Measurements from ENCODE around the gene PPIG. TPM values are rescaled to one million over a fixed set of nuclear protein-coding genes. Genes with fewer than 3 reads are reported as not detected.

PPIG gene
- total RNA-seq, 3 donors from 2014 or later: 45.8 to 66.9 (median 49.2) TPM

- Histone ChIP-seq H3K9me3 (no peaks in the 10 kb centered on the region), H3K36me3 (ENCODE audit: low read depth) (no peaks in the 10 kb centered on the region), H3K4me3 (no peak overlapping the region), H3K4me1 (ENCODE audit: low read depth) (no peaks in the 10 kb centered on the region)
- no peak for ATAC-seq
- no peak for DNase-seq
- TF ChIP-seq CTCF (IDR thresholded peaks at IDR 0.05): no peak
- intact Hi-C loops (cut with DNase I, micrococcal nuclease): no loop called here
These were observed 41.6 kb downstream of the PPIG start for GRCh38 chr2:169625781-169626180.

GRCh38 chr2:169636440-169637097, 52.4 kb downstream of the PPIG start:
- H3K36me3 ChIP-seq (ENCODE audit: low read depth): peaks cover 5% of the 10 kb centered on the region
- no peak overlapping the region for H3K4me3 ChIP-seq
- no peak for TF ChIP-seq CTCF (IDR thresholded peaks at IDR 0.05)
- no peaks in the 10 kb centered on the region for H3K4me1 ChIP-seq (ENCODE audit: low read depth)
- no peak for DNase-seq
- intact Hi-C loops (cut with DNase I, micrococcal nuclease): no loop called here
- H3K9me3 ChIP-seq: no peaks in the 10 kb centered on the region
- ATAC-seq: no peak

- H3K4me3 ChIP-seq: no peak overlapping the region
- DNase-seq (no peak), ATAC-seq (no peak)
- peaks cover 5% of the 10 kb centered on the region for H3K36me3 ChIP-seq (ENCODE audit: low read depth)
- no peak for TF ChIP-seq CTCF (IDR thresholded peaks at IDR 0.05)
- no peaks in the 10 kb centered on the region for H3K9me3 ChIP-seq
- intact Hi-C loops (cut with DNase I, micrococcal nuclease): no loop called here
- no peaks in the 10 kb centered on the region for H3K4me1 ChIP-seq (ENCODE audit: low read depth)
These were observed 53.5 kb downstream of the PPIG start for GRCh38 chr2:169637620-169638019.

GRCh38 chr2:169640104-169640503, 56.0 kb downstream of the PPIG start:
- H3K4me3 ChIP-seq: no peak overlapping the region
- H3K9me3 ChIP-seq: no peaks in the 10 kb centered on the region
- intact Hi-C loops (cut with DNase I, micrococcal nuclease): no loop called here
- TF ChIP-seq CTCF (IDR thresholded peaks at IDR 0.05): no peak
- H3K36me3 ChIP-seq (ENCODE audit: low read depth): no peaks in the 10 kb centered on the region
- DNase-seq: no peak
- H3K4me1 ChIP-seq (ENCODE audit: low read depth): no peaks in the 10 kb centered on the region
- no peak for ATAC-seq

- intact Hi-C loops (cut with DNase I, micrococcal nuclease): no loop called here
- Histone ChIP-seq H3K4me1 (ENCODE audit: low read depth) (no peaks in the 10 kb centered on the region), H3K36me3 (ENCODE audit: low read depth) (no peaks in the 10 kb centered on the region), H3K4me3 (no peak overlapping the region), H3K9me3 (no peaks in the 10 kb centered on the region)
- ATAC-seq (no peak), DNase-seq (no peak)
- TF ChIP-seq CTCF (IDR thresholded peaks at IDR 0.05): no peak
These were observed 57.3 kb downstream of the PPIG start for GRCh38 chr2:169641464-169641863.

- TF ChIP-seq CTCF (IDR thresholded peaks at IDR 0.05): no peak
These were observed 60.0 kb downstream of the PPIG start for GRCh38 chr2:169644173-169644572.

More at GRCh38 chr2:169644173-169644572, 60.0 kb downstream of the PPIG start:
- Histone ChIP-seq H3K4me3 (no peak overlapping the region), H3K9me3 (no peaks in the 10 kb centered on the region), H3K4me1 (ENCODE audit: low read depth) (no peaks in the 10 kb centered on the region), H3K36me3 (ENCODE audit: low read depth) (no peaks in the 10 kb centered on the region)
- no peak for DNase-seq
- intact Hi-C loops (cut with DNase I, micrococcal nuclease): no loop called here
- ATAC-seq: no peak
